ENCODE data around the gene LCN9. TPM values are rescaled to one million over a fixed set of nuclear protein-coding genes. Genes with fewer than 3 reads are reported as not detected.

The LCN9 gene
- total and polyA plus RNA-seq, 9 of the 15 experiments (the other 6 are each of a cell fraction or from before 2014, with no cell fraction given), result not detected

GRCh38 chr9:135650408-135650807 lies 12.7 kb upstream of the LCN9 start:
- intact Hi-C loops (cut with micrococcal nuclease), result no loop called here
- H3K4me1 ChIP-seq (replicated peaks in 1 of 2; ENCODE audit: control insufficient read depth in 2 of 2, insufficient read depth in 2 of 2, low read length in 2 of 2), result no peaks in the 10 kb centered on the region
- in situ Hi-C loops (cut with MboI), result no loop called here
- peaks cover 5% of the 10 kb centered on the region for H3K9me3 ChIP-seq (replicated peaks; ENCODE audit: control insufficient read depth, insufficient read depth, low read depth, low read length)
- no peak for FAIRE-seq
- no peak overlapping the region for H3K27ac ChIP-seq (ENCODE audit: extremely low read depth, low read depth, low read length)
- DNase-seq (ENCODE audit: extremely low read depth in 1 of 4, low spot score in 3 of 4), result no peak
- H3K9ac ChIP-seq (ENCODE audit: insufficient read depth in 1 of 2, low read depth in 2 of 2, low read length in 2 of 2), result no peak overlapping the region
- no peaks in the 10 kb centered on the region for H3K9me1 ChIP-seq (ENCODE audit: control insufficient read depth, insufficient read depth, low read length)
- H3K27me3 ChIP-seq (ENCODE audit: control insufficient read depth in 2 of 2, insufficient read depth in 2 of 2, low read length in 2 of 2), result peaks cover 0 to 12% of the 10 kb centered on the region in 2 experiments; a peak in 2 of 5 replicates
- no peak overlapping the region for H3K4me2 ChIP-seq (ENCODE audit: insufficient read depth, low read length)
- no peaks in the 10 kb centered on the region for H3K36me3 ChIP-seq (ENCODE audit: control insufficient read depth, insufficient read depth, low read length)
- no peak overlapping the region for H3K4me3 ChIP-seq
- BruUV-seq (replicated peaks), result no TSS peak
- no peaks in the 10 kb centered on the region for H4K20me1 ChIP-seq (replicated peaks; ENCODE audit: control insufficient read depth, insufficient read depth, low read length)
- no peaks in the 10 kb centered on the region for H3K79me2 ChIP-seq (ENCODE audit: control insufficient read depth, insufficient read depth, low read length)
- 12% methylated on average over 17 of the region's 17 CpGs for WGBS (ENCODE audit: insufficient coverage, low coverage, missing lambda C conversion rate)
- no peak overlapping the region for H2AFZ ChIP-seq (ENCODE audit: low read depth, low read length)
- ATAC-seq, result no peak
- ChIA-PET CTCF (ENCODE audit: low intra/inter-chr PET ratio) (no interaction called here), POLR2A (no interaction called here)
- no peak for TF ChIP-seq FOXJ3 (CRISPR knock-in tag; IDR thresholded peaks at IDR 0.05)
- TF ChIP-seq NCOA6 (IDR thresholded peaks at IDR 0.05), result no peak
- no peak for TF ChIP-seq ZNF41 (CRISPR knock-in tag; conservative IDR thresholded peaks at IDR 0.05)
- TF ChIP-seq IRF2 (CRISPR knock-in tag; IDR thresholded peaks at IDR 0.05), result no peak
- TF ChIP-seq, protein P1, sequence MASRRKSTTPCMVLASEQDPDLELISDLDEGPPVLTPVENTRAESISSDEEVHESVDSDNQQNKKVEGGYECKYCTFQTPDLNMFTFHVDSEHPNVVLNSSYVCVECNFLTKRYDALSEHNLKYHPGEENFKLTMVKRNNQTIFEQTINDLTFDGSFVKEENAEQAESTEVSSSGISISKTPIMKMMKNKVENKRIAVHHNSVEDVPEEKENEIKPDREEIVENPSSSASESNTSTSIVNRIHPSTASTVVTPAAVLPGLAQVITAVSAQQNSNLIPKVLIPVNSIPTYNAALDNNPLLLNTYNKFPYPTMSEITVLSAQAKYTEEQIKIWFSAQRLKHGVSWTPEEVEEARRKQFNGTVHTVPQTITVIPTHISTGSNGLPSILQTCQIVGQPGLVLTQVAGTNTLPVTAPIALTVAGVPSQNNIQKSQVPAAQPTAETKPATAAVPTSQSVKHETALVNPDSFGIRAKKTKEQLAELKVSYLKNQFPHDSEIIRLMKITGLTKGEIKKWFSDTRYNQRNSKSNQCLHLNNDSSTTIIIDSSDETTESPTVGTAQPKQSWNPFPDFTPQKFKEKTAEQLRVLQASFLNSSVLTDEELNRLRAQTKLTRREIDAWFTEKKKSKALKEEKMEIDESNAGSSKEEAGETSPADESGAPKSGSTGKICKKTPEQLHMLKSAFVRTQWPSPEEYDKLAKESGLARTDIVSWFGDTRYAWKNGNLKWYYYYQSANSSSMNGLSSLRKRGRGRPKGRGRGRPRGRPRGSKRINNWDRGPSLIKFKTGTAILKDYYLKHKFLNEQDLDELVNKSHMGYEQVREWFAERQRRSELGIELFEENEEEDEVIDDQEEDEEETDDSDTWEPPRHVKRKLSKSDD (conservative IDR thresholded peaks at IDR 0.05; ENCODE audit: low read length), result no peak
- TF ChIP-seq CCNT2 (IDR thresholded peaks at IDR 0.05; ENCODE audit: borderline replicate concordance, extremely low read depth, insufficient read length, low read depth, low read length), result no peak
- TF ChIP-seq KDM5B (IDR thresholded peaks at IDR 0.05; ENCODE audit: insufficient replicate concordance, low read depth, low read length), result no peak
- no peak for TF ChIP-seq ZNF239 (CRISPR knock-in tag; IDR thresholded peaks at IDR 0.05)
- no peak for TF ChIP-seq ZNF175 (CRISPR knock-in tag; IDR thresholded peaks at IDR 0.05; ENCODE audit: low read depth)
- no peak for TF ChIP-seq FOXA3 (CRISPR knock-in tag; conservative IDR thresholded peaks at IDR 0.05 in 1 of 2, IDR thresholded peaks at IDR 0.05 in 1 of 2)
- no peak for TF ChIP-seq ESRRB (CRISPR knock-in tag; IDR thresholded peaks at IDR 0.05; ENCODE audit: borderline replicate concordance)
- no peak for TF ChIP-seq ZNF79 (CRISPR knock-in tag; IDR thresholded peaks at IDR 0.05; ENCODE audit: low read depth)
- TF ChIP-seq VEZF1 (CRISPR knock-in tag; IDR thresholded peaks at IDR 0.05), result no peak
- TF ChIP-seq ZNF121 (CRISPR knock-in tag; conservative IDR thresholded peaks at IDR 0.05), result no peak
- TF ChIP-seq TSHZ1 (CRISPR knock-in tag; IDR thresholded peaks at IDR 0.05), result no peak
- TF ChIP-seq ERF (CRISPR knock-in tag; IDR thresholded peaks at IDR 0.05), result no peak

Data from K562 (cell line).